Measurements from ENCODE around the gene RAD51B.

RAD51B gene

DNA sequence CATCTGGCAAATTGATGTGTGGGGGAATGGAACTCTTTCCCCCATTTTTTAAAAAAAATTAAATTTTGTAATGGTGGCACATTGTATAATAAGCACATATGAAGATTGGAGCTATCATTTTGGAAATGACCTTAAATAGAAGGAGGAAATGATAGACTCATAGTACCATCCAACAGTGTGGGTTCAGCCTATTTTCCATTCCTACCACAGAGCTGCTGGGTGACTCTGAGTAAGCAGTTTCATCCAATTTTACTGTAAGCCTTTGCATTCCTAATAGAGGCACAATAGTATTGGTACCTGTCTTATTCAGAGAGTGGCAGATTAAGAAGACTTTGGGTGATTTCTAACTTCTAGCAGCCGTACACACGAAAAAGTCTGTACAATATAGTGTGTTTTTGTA, 304.5 kb downstream of the RAD51B start:
- Histone ChIP-seq H3K36me3 (ENCODE audit: low read depth) (no peaks in the 10 kb centered on the region), H3K9me3 (ENCODE audit: severe bottlenecking) (no peaks in the 10 kb centered on the region), H3K27me3 (ENCODE audit: insufficient read depth, poor library complexity, severe bottlenecking) (no peaks in the 10 kb centered on the region), H3K4me1 (ENCODE audit: insufficient read depth, poor library complexity, severe bottlenecking) (peaks cover 18% of the 10 kb centered on the region), H3K27ac (ENCODE audit: poor library complexity, severe bottlenecking) (peak overlapping the region; percentile 65), H3K4me3 (ENCODE audit: severe bottlenecking) (no peak overlapping the region)
- ATAC-seq (ENCODE audit: low read depth) (no peak), DNase-seq (ENCODE audit: low spot score) (no peak)
- TF ChIP-seq, protein P1, sequence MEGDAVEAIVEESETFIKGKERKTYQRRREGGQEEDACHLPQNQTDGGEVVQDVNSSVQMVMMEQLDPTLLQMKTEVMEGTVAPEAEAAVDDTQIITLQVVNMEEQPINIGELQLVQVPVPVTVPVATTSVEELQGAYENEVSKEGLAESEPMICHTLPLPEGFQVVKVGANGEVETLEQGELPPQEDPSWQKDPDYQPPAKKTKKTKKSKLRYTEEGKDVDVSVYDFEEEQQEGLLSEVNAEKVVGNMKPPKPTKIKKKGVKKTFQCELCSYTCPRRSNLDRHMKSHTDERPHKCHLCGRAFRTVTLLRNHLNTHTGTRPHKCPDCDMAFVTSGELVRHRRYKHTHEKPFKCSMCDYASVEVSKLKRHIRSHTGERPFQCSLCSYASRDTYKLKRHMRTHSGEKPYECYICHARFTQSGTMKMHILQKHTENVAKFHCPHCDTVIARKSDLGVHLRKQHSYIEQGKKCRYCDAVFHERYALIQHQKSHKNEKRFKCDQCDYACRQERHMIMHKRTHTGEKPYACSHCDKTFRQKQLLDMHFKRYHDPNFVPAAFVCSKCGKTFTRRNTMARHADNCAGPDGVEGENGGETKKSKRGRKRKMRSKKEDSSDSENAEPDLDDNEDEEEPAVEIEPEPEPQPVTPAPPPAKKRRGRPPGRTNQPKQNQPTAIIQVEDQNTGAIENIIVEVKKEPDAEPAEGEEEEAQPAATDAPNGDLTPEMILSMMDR (IDR thresholded peaks at IDR 0.05; ENCODE audit: poor library complexity, severe bottlenecking), result no peak

DNA sequence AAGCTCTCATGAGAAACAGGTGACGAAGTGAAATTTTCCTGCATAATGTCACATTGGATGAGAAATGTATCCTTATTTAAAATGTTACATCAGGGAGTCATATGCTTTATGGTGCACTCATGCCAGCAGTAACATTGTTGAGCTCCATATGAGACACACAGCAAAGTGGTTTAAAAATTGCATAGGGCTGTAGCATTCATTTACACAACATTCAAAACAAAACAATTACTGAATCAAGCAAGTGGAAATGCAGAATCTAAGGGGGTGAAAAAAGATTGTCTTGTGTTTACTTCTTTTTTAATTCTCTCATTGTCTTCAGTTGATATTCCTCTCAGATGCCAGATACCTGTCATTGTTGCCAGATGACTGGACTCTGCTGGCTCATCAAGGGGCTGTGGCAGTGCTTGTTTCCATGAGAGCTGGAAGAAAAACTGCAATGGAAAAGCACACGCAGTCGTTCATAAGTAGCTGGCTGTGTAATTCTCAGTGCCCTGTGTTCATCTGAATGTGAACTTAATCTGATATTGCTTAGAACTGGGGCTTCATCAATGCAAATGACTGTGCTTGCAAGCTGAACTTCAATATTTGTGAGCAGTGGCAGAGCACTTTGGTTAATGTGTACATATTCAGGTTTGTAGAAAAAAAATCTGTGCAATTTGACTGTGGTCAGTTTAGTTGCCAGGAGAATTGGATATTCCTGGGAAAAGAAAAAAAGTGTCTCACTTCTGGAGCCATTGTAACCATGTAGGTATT, 305.6 kb downstream of the RAD51B start:
- no peak overlapping the region for H3K4me3 ChIP-seq (ENCODE audit: severe bottlenecking)
- no peaks in the 10 kb centered on the region for H3K27me3 ChIP-seq (ENCODE audit: insufficient read depth, poor library complexity, severe bottlenecking)
- peak overlapping the region; percentile 65 for H3K27ac ChIP-seq (ENCODE audit: poor library complexity, severe bottlenecking)
- H3K4me1 ChIP-seq (ENCODE audit: insufficient read depth, poor library complexity, severe bottlenecking), result peaks cover 18% of the 10 kb centered on the region
- ATAC-seq (ENCODE audit: low read depth), result peak; percentile 97
- DNase-seq (ENCODE audit: low spot score), result no peak
- no peaks in the 10 kb centered on the region for H3K9me3 ChIP-seq (ENCODE audit: severe bottlenecking)
- no peaks in the 10 kb centered on the region for H3K36me3 ChIP-seq (ENCODE audit: low read depth)
- TF ChIP-seq, protein P1 (IDR thresholded peaks at IDR 0.05; ENCODE audit: poor library complexity, severe bottlenecking), result no peak

DNA sequence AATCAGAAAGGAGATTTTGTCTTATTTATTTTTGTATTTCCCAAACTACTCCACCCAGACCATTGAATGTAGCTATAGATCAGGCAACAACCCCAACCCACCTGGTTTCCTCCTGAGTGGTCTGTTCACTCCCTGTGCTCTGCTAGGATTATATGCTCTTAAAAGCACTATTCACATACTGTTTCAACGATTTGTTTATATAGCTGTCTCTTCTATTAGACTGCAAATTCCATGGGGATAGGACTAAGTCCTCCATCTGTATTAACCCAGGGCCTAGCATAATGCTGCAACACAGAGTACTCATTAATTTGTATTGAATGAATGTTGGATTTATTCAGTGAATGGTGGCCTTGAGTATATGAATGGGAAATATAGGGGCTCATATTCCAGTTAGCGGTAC, 307.6 kb downstream of the RAD51B start:
- Histone ChIP-seq H3K9me3 (ENCODE audit: severe bottlenecking) (no peaks in the 10 kb centered on the region), H3K27me3 (ENCODE audit: insufficient read depth, poor library complexity, severe bottlenecking) (no peaks in the 10 kb centered on the region), H3K36me3 (ENCODE audit: low read depth) (no peaks in the 10 kb centered on the region), H3K4me1 (ENCODE audit: insufficient read depth, poor library complexity, severe bottlenecking) (peaks cover 18% of the 10 kb centered on the region), H3K4me3 (ENCODE audit: severe bottlenecking) (no peak overlapping the region), H3K27ac (ENCODE audit: poor library complexity, severe bottlenecking) (no peak overlapping the region)
- ATAC-seq (ENCODE audit: low read depth), result no peak
- TF ChIP-seq, protein P1 (IDR thresholded peaks at IDR 0.05; ENCODE audit: poor library complexity, severe bottlenecking), result no peak
- no peak for DNase-seq (ENCODE audit: low spot score)

DNA sequence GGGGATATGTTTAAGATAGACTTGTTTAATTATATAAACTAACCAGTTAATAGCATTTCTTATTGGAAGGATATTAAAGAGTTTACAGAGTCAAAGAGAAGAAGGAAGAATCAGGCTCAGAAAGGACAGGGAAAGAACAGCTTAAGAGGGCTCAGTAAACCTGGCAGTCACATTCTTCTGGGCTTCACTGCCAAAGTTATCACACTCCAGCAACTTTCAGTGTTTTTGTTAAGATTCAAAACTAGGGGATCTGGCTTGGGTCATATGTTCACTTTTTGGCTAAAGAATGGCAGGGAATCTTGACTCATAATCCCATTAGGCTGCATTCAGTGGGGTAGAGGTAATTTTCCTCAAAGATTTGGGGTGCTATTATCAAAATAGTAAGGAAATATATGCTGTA, 312.3 kb downstream of the RAD51B start:
- Histone ChIP-seq H3K27me3 (ENCODE audit: insufficient read depth, poor library complexity, severe bottlenecking) (no peaks in the 10 kb centered on the region), H3K4me1 (ENCODE audit: insufficient read depth, poor library complexity, severe bottlenecking) (peaks cover 16% of the 10 kb centered on the region), H3K36me3 (ENCODE audit: low read depth) (no peaks in the 10 kb centered on the region), H3K4me3 (ENCODE audit: severe bottlenecking) (no peak overlapping the region), H3K27ac (ENCODE audit: poor library complexity, severe bottlenecking) (no peak overlapping the region), H3K9me3 (ENCODE audit: severe bottlenecking) (no peaks in the 10 kb centered on the region)
- TF ChIP-seq, protein P1 (IDR thresholded peaks at IDR 0.05; ENCODE audit: poor library complexity, severe bottlenecking), result no peak
- DNase-seq (ENCODE audit: low spot score) (no peak), ATAC-seq (ENCODE audit: low read depth) (no peak)

DNA sequence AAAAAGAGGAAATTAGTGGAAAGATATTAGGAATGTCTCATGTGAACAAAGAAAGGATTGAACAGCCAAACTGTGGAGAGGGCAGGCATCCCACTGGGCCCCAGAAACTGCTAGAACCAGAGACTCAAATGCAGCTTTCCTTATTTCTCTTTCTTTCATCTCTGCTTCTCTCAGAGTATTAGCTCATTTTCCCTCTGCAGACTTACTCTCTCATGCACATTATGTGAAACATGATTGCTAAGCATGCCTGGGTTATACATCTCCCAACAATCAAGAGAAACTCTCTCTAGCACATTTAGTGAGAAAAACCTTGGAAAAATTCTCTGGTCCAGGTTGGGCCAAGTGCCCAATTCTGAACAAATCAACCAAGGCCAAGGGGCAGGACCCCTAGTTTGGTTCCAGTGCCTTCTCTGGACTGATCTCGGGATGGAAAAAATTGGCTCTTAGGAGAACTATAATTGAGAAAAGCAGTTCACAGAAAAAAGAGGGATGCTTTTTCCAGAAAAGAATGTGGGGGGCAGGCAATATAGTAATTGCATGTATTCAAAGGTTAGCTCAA, 313.1 kb downstream of the RAD51B start:
- Histone ChIP-seq H3K27me3 (ENCODE audit: insufficient read depth, poor library complexity, severe bottlenecking) (no peaks in the 10 kb centered on the region), H3K4me1 (ENCODE audit: insufficient read depth, poor library complexity, severe bottlenecking) (peaks cover 23% of the 10 kb centered on the region), H3K4me3 (ENCODE audit: severe bottlenecking) (no peak overlapping the region), H3K9me3 (ENCODE audit: severe bottlenecking) (no peaks in the 10 kb centered on the region), H3K36me3 (ENCODE audit: low read depth) (no peaks in the 10 kb centered on the region), H3K27ac (ENCODE audit: poor library complexity, severe bottlenecking) (no peak overlapping the region)
- TF ChIP-seq, protein P1 (IDR thresholded peaks at IDR 0.05; ENCODE audit: poor library complexity, severe bottlenecking), result no peak
- no peak for ATAC-seq (ENCODE audit: low read depth)
- no peak for DNase-seq (ENCODE audit: low spot score)

All from RWPE2 (cell line).